ENCODE results near the gene OR2S2.

The OR2S2 gene

DNA sequence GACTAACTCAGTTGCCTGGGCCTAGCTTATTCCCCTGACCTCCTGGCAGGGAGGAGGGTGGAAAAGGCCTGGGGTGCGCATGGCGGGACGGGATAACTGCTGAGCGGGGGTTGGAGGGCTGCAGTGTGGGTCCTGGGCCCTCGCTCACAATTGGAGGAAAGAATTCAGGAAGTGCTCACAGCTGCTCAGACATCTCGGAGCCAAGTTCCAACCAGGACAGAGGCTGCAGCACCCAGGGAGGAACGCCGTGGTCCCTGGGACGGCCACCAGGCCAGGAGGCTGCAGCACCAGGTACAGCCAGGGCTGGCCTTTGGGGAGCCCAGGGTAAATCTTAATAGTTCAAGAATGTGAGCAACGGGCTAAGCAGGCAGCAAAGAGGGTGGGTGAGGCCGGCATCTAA is 48.7 kb downstream of the OR2S2 start, which contains the start of gene SPAAR:
Gene SPAAR, plus strand, starts transcription at position 217 of the 400 bp plus-strand sequence. CDS start 974 bp downstream, outside the sequence.
- no peak for DNase-seq (ENCODE audit: low spot score)

DNA sequence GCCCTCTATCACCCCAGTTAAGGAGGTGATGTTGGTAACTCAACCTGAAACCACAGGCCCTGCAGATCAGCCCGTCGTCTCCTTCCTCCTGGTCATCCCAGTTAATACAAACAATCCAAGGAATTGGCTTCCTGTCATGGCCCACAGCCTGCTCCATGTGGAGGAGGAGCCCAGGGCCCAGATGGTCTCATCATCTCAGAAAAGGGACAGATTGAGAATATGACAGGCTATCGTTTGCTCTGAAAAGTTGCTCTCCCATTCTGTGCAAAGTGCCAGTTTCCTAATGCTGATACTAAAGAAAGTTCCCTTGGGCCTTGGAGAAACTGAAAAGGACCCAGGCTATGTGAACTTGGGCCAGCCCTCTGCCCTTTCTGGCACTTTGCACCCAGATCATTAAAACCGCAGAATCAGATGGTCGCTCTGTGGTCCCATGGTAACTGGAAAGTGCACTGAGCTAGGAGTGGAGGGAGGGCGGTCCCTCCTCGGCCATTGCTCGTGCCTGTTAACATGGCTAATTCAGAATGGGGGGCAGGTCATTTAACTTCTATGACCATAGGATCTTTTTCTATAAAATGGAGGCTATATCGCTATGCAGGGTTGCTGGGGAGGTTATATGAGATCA is 49.3 kb downstream of the OR2S2 start:
- peak; percentile 47 for DNase-seq (ENCODE audit: low spot score)

DNA sequence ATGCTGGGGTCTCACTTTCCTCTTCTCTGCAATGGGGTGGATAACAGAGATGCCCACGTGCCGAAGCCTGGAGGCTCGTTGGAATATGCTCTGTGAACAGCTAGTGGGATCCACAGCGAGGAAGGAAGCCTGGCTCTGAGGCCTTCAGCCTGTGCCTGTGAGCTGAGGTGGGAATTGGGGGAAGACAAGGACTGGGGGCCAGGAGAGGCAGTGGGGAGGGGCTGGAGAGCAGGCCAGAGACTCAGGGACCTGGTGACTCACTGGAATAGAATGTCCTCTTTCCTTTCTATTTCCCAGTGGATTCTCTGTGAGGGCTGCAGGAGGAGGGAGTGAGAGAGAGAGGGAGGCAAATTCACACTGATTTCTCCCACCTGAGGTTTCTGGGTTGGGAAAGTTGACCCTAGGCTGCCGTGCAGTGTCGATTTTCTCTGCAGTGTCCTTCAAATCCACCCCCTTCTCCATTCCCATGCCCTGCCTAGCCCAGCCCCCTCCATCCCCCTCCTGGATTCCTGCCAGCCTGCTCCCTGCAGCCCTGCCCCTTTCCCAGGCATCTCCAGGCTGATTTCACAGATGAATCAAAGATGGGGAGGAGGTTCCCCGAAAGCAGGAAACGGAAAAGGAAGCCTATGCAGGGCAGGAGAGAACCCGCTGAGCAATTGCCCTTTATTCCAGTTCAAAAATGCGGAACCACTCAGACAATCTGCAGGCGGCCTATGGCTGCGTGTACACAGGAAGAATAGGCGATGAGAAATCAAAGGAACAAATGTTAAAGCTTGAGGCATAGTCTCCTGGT is 50.0 kb downstream of the OR2S2 start:
- DNase-seq (ENCODE audit: low spot score), result peak; percentile 82

All from AG20443 (cell line).